B cell (primary cell): ENCODE results near the gene CPNE4.

ENCODE experiments used
- CTCF ChIP-seq: fragments of 200-600 bp; IDR thresholded peaks from one replicate; pipeline ENCODE4 v1.8.0; 2022; ENCODE audit warnings: antibody characterized with exemption, mild to moderate bottlenecking
- EZH2 ChIP-seq: IDR thresholded peaks from 2 replicates; pipeline ENCODE4 v1.6.1; 2012; ENCODE audit warnings: borderline replicate concordance, low read depth, mild to moderate bottlenecking, moderate library complexity, low read length; ENCODE audit not compliant: insufficient read depth, poor library complexity, severe bottlenecking

DNA sequence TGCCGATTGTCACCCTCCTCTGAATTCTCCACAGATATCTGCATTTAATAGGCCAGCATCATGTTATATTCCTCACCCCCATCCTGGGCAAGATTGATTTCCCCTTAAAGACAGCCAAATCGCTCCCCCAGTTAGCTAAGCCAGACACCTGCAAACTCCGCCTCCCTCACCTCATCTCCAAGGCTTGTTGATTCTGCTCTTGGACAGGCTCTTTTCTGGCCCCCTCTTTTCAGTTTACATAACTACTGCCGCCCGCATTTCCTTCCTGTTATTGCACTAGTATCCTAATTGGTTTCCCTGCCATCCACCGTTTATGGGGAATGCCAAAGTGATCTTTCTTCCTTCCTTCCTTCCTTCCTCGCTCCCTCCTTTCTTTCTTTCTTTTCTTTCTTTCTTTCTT, 317.3 kb downstream of the CPNE4 start:
- TF ChIP-seq CTCF: no peak
- TF ChIP-seq EZH2: no peak
